Measurements from ENCODE around the gene NKX2-4.

Gene NKX2-4

GRCh38 chr20:21394551-21394950 is 2.8 kb downstream of the NKX2-4 start:
- Histone ChIP-seq H3K9ac (no peak overlapping the region), H3K36me3 (ENCODE audit: control insufficient read depth, insufficient read depth, low read length) (peaks cover 4% of the 10 kb centered on the region), H3K4me3 (ENCODE audit: low read depth, low read length) (no peak overlapping the region), H3K27ac (no peak overlapping the region), H3K79me2 (no peaks in the 10 kb centered on the region), H3K9me3 (ENCODE audit: control insufficient read depth, low read length) (no peaks in the 10 kb centered on the region), H3K4me1 (no peaks in the 10 kb centered on the region), H2AFZ (no peak overlapping the region), H3K27me3 (ENCODE audit: control insufficient read depth, insufficient read depth, low read length) (peaks cover 13% of the 10 kb centered on the region), H3K4me2 (ENCODE audit: low read length) (no peak overlapping the region)
- TF ChIP-seq CTCF (IDR thresholded peaks at IDR 0.05): no peak

GRCh38 chr20:21393816-21394519 is 3.4 kb downstream of the NKX2-4 start:
- peaks cover 4% of the 10 kb centered on the region for H3K36me3 ChIP-seq (ENCODE audit: control insufficient read depth, insufficient read depth, low read length)
- H3K4me1 ChIP-seq: peaks cover 2% of the 10 kb centered on the region
- no peak overlapping the region for H3K27ac ChIP-seq
- H3K79me2 ChIP-seq: no peaks in the 10 kb centered on the region
- H2AFZ ChIP-seq: no peak overlapping the region
- no peak overlapping the region for H3K4me2 ChIP-seq (ENCODE audit: low read length)
- H3K27me3 ChIP-seq (ENCODE audit: control insufficient read depth, insufficient read depth, low read length): peaks cover 12% of the 10 kb centered on the region
- TF ChIP-seq CTCF (IDR thresholded peaks at IDR 0.05): no peak
- no peak overlapping the region for H3K4me3 ChIP-seq (ENCODE audit: low read depth, low read length)
- H3K9me3 ChIP-seq (ENCODE audit: control insufficient read depth, low read length): no peaks in the 10 kb centered on the region
- H3K9ac ChIP-seq: no peak overlapping the region

GRCh38 chr20:21393166-21393565 is 4.2 kb downstream of the NKX2-4 start:
- no peaks in the 10 kb centered on the region for H3K79me2 ChIP-seq
- H3K4me1 ChIP-seq: peaks cover 2% of the 10 kb centered on the region
- no peak overlapping the region for H3K27ac ChIP-seq
- H3K9ac ChIP-seq: no peak overlapping the region
- no peak for TF ChIP-seq CTCF (IDR thresholded peaks at IDR 0.05)
- peaks cover 9% of the 10 kb centered on the region for H3K27me3 ChIP-seq (ENCODE audit: control insufficient read depth, insufficient read depth, low read length)
- no peaks in the 10 kb centered on the region for H3K9me3 ChIP-seq (ENCODE audit: control insufficient read depth, low read length)
- H2AFZ ChIP-seq: no peak overlapping the region
- H3K4me2 ChIP-seq (ENCODE audit: low read length): no peak overlapping the region
- H3K36me3 ChIP-seq (ENCODE audit: control insufficient read depth, insufficient read depth, low read length): no peaks in the 10 kb centered on the region
- no peak overlapping the region for H3K4me3 ChIP-seq (ENCODE audit: low read depth, low read length)

- Histone ChIP-seq H3K9me3 (ENCODE audit: control insufficient read depth, low read length) (no peaks in the 10 kb centered on the region), H3K27me3 (ENCODE audit: control insufficient read depth, insufficient read depth, low read length) (peaks cover 4% of the 10 kb centered on the region), H3K4me3 (ENCODE audit: low read depth, low read length) (no peak overlapping the region), H3K79me2 (no peaks in the 10 kb centered on the region), H2AFZ (no peak overlapping the region), H3K27ac (no peak overlapping the region), H3K4me2 (ENCODE audit: low read length) (no peak overlapping the region), H3K36me3 (ENCODE audit: control insufficient read depth, insufficient read depth, low read length) (no peaks in the 10 kb centered on the region), H3K4me1 (peaks cover 2% of the 10 kb centered on the region), H3K9ac (no peak overlapping the region)
- TF ChIP-seq CTCF (IDR thresholded peaks at IDR 0.05): no peak
These were observed 5.4 kb downstream of the NKX2-4 start for GRCh38 chr20:21391972-21392352.

Data from parathyroid adenoma (tissue), 2 donors.